ENCODE results near the gene CTXND1.

- TF ChIP-seq YY1 (tag by site-specific recombination; IDR thresholded peaks at IDR 0.05) (no peak), ZNF558 (tag by site-specific recombination; IDR thresholded peaks at IDR 0.05) (no peak), ZSCAN23 (tag by site-specific recombination; IDR thresholded peaks at IDR 0.05) (no peak), SETDB1 (IDR thresholded peaks at IDR 0.05; ENCODE audit: insufficient read length, low read length) (no peak), CTCF (tag by site-specific recombination; IDR thresholded peaks at IDR 0.05) (no peak)
- TF ChIP-seq, protein P1, sequence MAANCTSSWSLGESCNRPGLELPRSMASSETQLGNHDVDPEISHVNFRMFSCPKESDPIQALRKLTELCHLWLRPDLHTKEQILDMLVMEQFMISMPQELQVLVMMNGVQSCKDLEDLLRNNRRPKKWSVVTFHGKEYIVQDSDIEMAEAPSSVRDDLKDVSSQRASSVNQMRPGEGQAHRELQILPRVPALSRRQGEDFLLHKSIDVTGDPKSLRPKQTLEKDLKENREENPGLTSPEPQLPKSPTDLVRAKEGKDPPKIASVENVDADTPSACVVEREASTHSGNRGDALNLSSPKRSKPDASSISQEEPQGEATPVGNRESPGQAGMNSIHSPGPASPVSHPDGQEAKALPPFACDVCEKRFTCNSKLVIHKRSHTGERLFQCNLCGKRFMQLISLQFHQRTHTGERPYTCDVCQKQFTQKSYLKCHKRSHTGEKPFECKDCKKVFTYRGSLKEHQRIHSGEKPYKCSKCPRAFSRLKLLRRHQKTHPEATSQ (tag by site-specific recombination; IDR thresholded peaks at IDR 0.05): no peak
These were observed 69.3 kb downstream of the CTXND1 start for GRCh38 chr15:80182611-80183261.

Measured in HEK293 (cell line).